AG09309 (cell line): ENCODE results near the gene KDM2B.
A peak's percentile ranks its signal among the peaks of the same experiment; 100 is the strongest.

Source experiments
- DNase-seq: peaks from one replicate; pipeline ENCODE4 v3.0.0-alpha.2; 2010; ENCODE audit warnings: low read depth
- H3K4me3 ChIP-seq: 2 replicates; pipeline ENCODE4 v1.5.1; 2011; ENCODE audit warnings: mild to moderate bottlenecking, low read depth, low read length, moderate library complexity; ENCODE audit not compliant: control insufficient read depth
- CTCF ChIP-seq: IDR thresholded peaks from 2 replicates; pipeline ENCODE4 v1.5.1; 2011; ENCODE audit warnings: mild to moderate bottlenecking, low read depth, low read length, inconsistent platforms; ENCODE audit not compliant: insufficient read depth, control insufficient read depth; ENCODE audit errors: missing control alignments

KDM2B gene

GRCh38 chr12:121399391-121400331 lies 181.2 kb downstream of the KDM2B start, which contains the start of gene RNF34:
TSS of gene RNF34 (plus strand) at chr12:121400118. CDS start at chr12:121400213, 95 bp downstream.
- TF ChIP-seq CTCF = no peak
- DNase-seq = peak; percentile 85
- peak within 1 kb of the TSS; percentile 88 for H3K4me3 ChIP-seq

- no peak overlapping the region for H3K4me3 ChIP-seq
- no peak for DNase-seq
- no peak for TF ChIP-seq CTCF
Observed at GRCh38 chr12:121398355-121398754, 182.5 kb downstream of the KDM2B start.

- no peak for DNase-seq
- H3K4me3 ChIP-seq = no peak overlapping the region
- no peak for TF ChIP-seq CTCF
Observed at GRCh38 chr12:121397521-121397920, 183.3 kb downstream of the KDM2B start.

- no peak for TF ChIP-seq CTCF
- no peak overlapping the region for H3K4me3 ChIP-seq
- DNase-seq = no peak
Observed at GRCh38 chr12:121392325-121392716, 188.5 kb downstream of the KDM2B start.

GRCh38 chr12:121391619-121392324 lies 189.1 kb downstream of the KDM2B start:
- TF ChIP-seq CTCF = no peak
- no peak overlapping the region for H3K4me3 ChIP-seq
- DNase-seq = no peak

GRCh38 chr12:121390856-121391255 lies 190.0 kb downstream of the KDM2B start:
- no peak overlapping the region for H3K4me3 ChIP-seq
- TF ChIP-seq CTCF = no peak
- DNase-seq = no peak
